ACHN (cell line): ENCODE results near the gene MDGA2.
A peak's percentile ranks its signal among the peaks of the same experiment; 100 is the strongest.
"Not testable (repeated sequence)": the region's sequence is repeated elsewhere in the genome, so short reads cannot be mapped to it uniquely, and the experiment has no call there.

Experiments
- DNase-seq: peaks from one replicate; pipeline ENCODE4 v3.0.0-alpha.2; 2015
- in situ Hi-C: cut with HindIII; loops from 2 replicates; pipeline ENCODE4 v1.10.0; 2017; ENCODE audit warnings: low sequenced_read_pairs, low pct_ligation_motif_present, low pct_unique_long_range_greater_than_20kb

The MDGA2 gene

GRCh38 chr14:47277703-47278102 is 397.7 kb downstream of the MDGA2 start:
- no peak for DNase-seq
- in situ Hi-C loops = no loop called here

GRCh38 chr14:47276931-47277330 is 398.5 kb downstream of the MDGA2 start:
- DNase-seq = no peak
- in situ Hi-C loops = no loop called here

GRCh38 chr14:47273939-47274338 is 401.5 kb downstream of the MDGA2 start:
- in situ Hi-C loops = no loop called here
- DNase-seq = no peak

DNA sequence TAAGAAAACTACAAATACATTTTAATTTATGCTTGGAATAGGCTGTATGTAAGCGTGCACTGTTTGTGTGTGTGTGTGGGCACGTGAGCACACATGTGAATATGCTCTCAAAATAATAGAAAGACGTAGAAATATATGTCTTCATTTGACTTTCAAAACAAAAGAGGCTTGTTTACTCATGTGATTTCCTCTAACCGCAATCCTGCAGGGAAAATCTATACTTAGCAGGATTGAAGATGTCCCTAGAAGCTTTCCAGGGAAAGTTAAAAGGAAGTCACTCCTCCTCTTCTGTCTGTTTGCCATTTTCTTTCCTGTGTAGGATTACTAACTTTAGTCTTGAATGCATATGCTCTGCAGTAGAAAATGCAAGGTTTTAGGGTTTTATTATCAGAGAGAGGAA is 404.7 kb downstream of the MDGA2 start:
- DNase-seq = no peak
- in situ Hi-C loops = no loop called here

DNA sequence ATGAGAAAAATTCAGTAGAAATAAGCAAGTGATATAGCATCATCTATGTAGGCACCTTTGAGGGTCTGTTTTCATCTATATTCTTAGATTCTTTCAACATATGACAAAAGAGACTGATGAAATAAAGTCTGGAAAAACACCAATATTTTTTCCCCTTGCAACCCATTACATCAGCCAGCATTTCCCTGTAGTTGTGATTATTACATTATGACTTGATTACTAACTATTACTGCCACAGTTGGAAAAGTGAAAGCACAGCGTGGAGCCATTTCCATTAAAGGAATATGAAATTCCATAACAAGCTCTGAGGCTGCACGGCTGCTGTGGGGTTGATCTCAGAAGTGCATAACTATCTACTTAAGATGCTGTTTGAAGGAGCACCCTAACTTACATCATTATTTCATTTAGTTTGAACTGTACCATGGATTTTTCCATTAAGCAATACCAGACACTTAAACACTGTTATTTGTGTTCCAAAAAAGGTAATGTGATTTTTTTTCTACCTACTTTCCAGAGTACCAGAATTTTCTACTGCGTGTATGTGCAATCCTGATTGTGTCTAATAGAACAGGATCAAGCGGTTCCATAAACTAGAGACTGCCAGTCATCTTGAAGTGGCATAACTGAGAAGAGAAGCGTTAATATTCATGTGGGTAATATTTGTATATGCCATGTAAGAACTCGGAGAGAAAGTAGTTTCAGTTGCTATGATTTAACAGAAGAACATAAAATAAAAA is 405.5 kb downstream of the MDGA2 start:
- peak; percentile 5 for DNase-seq
- in situ Hi-C loops = no loop called here

DNA sequence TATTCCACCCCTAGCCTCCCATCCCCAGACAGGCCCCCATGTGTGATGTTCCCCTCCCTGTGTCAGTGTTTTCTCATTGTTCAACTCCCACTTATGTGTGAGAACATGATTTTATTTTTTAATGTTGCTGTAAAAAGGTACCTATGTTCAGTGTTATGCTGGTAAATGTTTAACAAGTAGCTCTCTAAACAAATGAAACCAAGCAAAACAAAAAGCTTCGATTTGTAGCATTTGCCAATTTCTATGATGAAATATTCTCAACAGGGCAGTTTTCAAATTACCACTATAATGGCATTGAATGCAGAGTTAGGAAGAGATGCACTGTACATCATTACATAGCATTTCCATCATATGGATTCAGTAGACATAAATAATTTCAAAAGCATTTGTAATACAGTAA is 410.6 kb downstream of the MDGA2 start:
- in situ Hi-C loops = no loop called here
- no peak for DNase-seq

DNA sequence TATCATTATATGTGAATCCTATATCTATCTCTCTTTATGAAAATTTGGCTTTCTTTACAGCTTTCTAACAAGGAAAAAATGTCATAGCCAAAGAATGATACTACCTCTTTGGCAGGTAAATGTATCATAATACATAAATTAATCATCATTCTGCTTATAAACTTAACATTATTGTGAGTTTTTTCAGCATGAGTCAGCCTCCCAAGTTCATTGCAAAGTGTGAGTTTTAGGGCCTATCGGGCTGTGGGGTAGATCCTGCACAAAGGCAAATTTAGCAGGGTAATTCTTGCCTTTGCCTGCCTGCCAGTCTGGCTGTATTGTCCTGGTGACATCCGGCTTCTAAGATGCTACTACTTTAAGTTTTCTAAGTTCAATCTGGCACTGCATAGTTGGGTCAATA is 412.6 kb downstream of the MDGA2 start:
- DNase-seq = no peak
- in situ Hi-C loops = no loop called here

DNA sequence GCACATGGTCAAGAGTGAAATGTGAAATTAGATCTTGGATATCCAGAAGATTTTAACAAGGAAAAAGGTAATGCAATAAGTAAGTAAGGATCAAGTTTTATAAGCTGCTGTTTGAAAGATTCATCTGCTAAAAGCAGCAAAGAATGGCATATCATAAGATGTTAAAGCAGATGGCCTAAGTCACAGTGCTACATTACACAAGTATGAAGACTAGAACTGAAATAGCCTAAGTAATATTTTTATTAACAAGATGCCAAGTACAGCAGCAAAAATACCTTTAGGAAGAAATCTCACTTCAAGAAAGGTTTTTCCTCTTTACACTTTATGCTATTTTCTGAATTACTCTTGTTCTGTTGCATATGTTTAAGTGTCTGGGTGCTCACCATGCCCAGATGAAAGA is 414.1 kb downstream of the MDGA2 start:
- in situ Hi-C loops = no loop called here
- DNase-seq = no peak

DNA sequence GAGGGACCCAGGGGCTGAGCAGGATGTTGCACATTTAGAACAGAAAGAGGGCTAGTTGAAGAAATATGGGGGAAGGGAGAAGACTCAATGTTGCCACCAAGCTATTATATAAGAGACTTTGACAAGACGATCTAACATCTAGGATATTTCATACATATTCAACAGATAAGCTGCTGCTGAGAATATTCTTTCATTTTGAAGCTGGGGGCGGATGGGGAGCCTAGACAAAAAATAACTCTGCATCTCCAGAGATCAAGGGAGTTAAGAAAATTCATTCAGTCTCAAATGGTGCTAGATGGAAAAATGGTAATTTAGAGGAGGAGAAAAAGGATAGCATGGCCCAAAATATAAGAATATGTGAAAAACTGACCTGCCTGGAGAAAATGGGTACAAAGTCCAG is 415.6 kb downstream of the MDGA2 start:
- no peak for DNase-seq
- in situ Hi-C loops = no loop called here

- in situ Hi-C loops = no loop called here
- no peak for DNase-seq
These were observed 418.4 kb downstream of the MDGA2 start for GRCh38 chr14:47257013-47257412.

- DNase-seq = no peak
- in situ Hi-C loops = no loop called here
These were observed 422.6 kb downstream of the MDGA2 start for GRCh38 chr14:47252802-47253201.

- DNase-seq = no peak
These were observed 429.0 kb downstream of the MDGA2 start for GRCh38 chr14:47246367-47246766.

GRCh38 chr14:47242579-47242978 is 432.8 kb downstream of the MDGA2 start:
- DNase-seq, in situ Hi-C loops: not testable (repeated sequence)

More at GRCh38 chr14:47246367-47246766, 429.0 kb downstream of the MDGA2 start:
- in situ Hi-C loops = no loop called here

GRCh38 chr14:47240748-47241437 is 434.5 kb downstream of the MDGA2 start:
- in situ Hi-C loops = no loop called here
- no peak for DNase-seq

- no peak for DNase-seq
- in situ Hi-C loops = no loop called here
These were observed 439.8 kb downstream of the MDGA2 start for GRCh38 chr14:47235619-47236018.

DNA sequence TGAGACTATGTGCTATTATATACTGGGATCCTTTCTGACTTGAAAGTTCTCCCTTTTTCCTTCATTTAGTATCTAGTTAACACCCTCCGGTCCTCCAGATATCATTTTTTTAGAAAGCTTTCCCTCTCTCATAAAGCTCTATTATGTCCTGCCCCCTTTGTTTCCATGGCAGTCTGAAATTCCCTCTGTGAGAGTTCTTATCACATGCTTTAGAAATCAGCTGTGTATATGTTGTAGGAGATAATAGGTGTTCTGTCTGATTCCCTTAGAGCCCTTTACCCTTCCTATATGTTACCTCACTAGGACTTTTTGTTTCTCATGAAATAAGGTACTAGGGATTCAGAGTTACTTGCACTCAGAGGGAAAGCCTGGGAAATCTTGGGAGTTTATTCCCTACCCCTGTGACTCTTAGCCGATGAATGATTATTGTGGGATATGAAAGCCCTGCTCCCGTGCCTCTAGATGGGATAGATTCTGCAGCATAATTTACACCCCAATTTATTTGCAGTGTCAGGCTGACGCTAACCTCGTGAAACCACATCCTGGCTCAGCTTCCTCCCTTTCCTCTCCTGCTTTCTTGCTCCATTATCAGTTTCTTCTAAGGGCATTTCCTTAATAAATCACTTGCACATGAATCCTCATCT is 448.4 kb downstream of the MDGA2 start:
- DNase-seq = no peak
- in situ Hi-C loops = no loop called here

DNA sequence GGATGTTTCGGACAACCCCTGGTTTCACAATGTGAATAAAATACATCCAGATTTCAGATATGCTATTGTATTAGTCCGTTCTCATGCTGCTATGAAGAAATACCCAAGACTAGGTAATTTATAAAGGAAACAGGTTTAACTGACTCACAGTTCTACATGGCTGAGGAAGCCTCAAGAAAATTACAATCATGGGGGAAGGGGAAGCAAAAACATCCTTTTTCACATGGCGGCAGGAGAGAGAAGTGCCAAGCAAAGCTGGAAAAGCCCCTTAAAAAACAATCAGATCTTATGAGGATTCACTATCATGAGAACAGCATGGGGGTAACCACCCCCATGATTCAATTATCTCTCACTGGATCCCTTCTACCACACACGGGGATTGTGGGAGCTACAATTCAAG is 451.7 kb downstream of the MDGA2 start:
- no peak for DNase-seq
- in situ Hi-C loops = no loop called here

DNA sequence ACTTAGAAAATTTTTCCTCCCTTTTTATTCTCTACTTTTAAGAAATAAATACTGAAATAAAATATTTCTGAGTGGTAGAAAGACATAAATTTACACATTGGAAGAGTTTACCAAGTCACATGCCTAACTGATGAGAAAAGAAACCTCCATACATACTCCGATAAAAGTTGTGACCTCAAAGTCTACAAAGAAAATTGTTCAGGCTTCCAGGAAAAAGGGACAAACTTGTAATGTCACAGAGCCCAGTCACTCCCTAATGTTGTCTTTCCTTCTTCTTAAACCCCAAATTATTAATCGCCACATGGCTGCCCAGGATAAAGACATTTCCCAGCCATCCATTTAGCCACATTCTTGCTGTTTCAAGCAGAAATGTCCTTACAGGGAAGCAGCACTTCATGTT is 455.3 kb downstream of the MDGA2 start:
- in situ Hi-C loops = no loop called here
- DNase-seq = no peak

DNA sequence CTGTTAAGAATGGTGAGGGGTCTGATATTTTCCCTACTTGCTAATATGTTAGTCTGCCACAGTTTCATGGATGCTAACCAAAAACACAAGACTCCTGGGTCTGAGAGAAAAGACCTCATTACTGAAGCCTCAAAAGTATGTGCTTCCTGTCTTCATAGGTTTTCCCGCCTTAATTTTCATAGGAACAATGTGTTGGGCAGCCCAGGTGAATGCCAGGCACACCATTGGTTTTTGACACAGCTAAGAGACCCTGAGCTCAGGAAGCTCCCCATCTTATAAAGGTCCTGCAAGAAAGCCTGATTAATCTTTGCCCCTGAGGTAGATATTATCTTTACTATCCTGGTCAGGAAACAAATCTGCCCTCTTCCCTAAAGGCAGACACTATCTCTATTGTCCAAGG is 464.1 kb downstream of the MDGA2 start:
- DNase-seq = no peak
- in situ Hi-C loops = no loop called here

- no peak for DNase-seq
- in situ Hi-C loops = no loop called here
These were observed 465.3 kb downstream of the MDGA2 start for GRCh38 chr14:47210099-47210498.
